Common myeloid progenitor, CD34-positive (primary cell): ENCODE results near the gene GPR146.
A peak's percentile ranks its signal among the peaks of the same experiment; 100 is the strongest.

Experiments
- CTCF ChIA-PET: fragments of 350-600 bp; sonication (Branson Sonifier 250); formaldehyde crosslinking; loops from one replicate; lab custom pipeline; 2021; ENCODE audit warnings: antibody characterized with exemption; lab: Charles Lee
- POLR2A ChIA-PET: fragments of 350-600 bp; sonication (Branson Sonifier 250); formaldehyde crosslinking; loops from one replicate; lab custom pipeline; 2021; ENCODE audit warnings: antibody characterized with exemption; lab: Charles Lee
- DNase-seq, 3 donors: peaks; one replicate each; pipeline versions ENCODE4 v3.0.0 to v3.0.0-alpha.2; 2013
- H3K27ac ChIP-seq, 2 experiments: 1 replicate in 1 of 2; 2 replicates in 1 of 2; pipeline ENCODE4 v1.7.0; 2013; ENCODE audit warnings: inconsistent platforms in 2 of 2, low read length in 2 of 2, mild to moderate bottlenecking in 2 of 2, low read depth in 1 of 2, moderate library complexity in 1 of 2; ENCODE audit not compliant: severe bottlenecking in 2 of 2, insufficient read depth in 1 of 2, poor library complexity in 1 of 2
- H3K27me3 ChIP-seq, 5 experiments: replicated peaks in 2 of 5; 1 replicate in 3 of 5; 2 replicates in 2 of 5; pipeline versions ENCODE4 v1.6.1 to v1.7.0; 2013; ENCODE audit warnings: low read length in 4 of 5, mild to moderate bottlenecking in 2 of 5, moderate library complexity in 2 of 5, inconsistent platforms in 1 of 5; ENCODE audit not compliant: insufficient read depth in 5 of 5, control insufficient read depth in 4 of 5
- H3K36me3 ChIP-seq, 4 experiments: 1 replicate in 2 of 4; 2 replicates in 2 of 4; pipeline versions ENCODE4 v1.6.1 to v1.7.0; 2013; ENCODE audit warnings: low read length in 3 of 4, control low read depth in 1 of 4, mild to moderate bottlenecking in 1 of 4; ENCODE audit not compliant: control insufficient read depth in 4 of 4, insufficient read depth in 4 of 4
- H3K4me1 ChIP-seq, 4 experiments: 1 replicate in 3 of 4; 2 replicates in 1 of 4; pipeline versions ENCODE4 v1.6.1 to v1.7.1; 2013; ENCODE audit warnings: low read length in 3 of 4, mild to moderate bottlenecking in 3 of 4, control low read depth in 1 of 4, inconsistent platforms in 1 of 4, moderate library complexity in 1 of 4; ENCODE audit not compliant: control insufficient read depth in 4 of 4, insufficient read depth in 4 of 4; ENCODE audit errors: control extremely low read depth in 1 of 4
- H3K4me3 ChIP-seq, 7 experiments: 1 replicate in 4 of 7; 2 replicates in 3 of 7; pipeline versions ENCODE4 v1.5.1 to v1.7.0; 2013; ENCODE audit warnings: mild to moderate bottlenecking in 7 of 7, low read length in 6 of 7, moderate library complexity in 6 of 7, inconsistent platforms in 2 of 7, low read depth in 2 of 7, control low read depth in 1 of 7; ENCODE audit not compliant: insufficient read depth in 4 of 7, control insufficient read depth in 1 of 7; ENCODE audit errors: extremely low read depth in 1 of 7
- H3K9me3 ChIP-seq, 5 experiments: 1 replicate in 4 of 5; 2 replicates in 1 of 5; pipeline versions ENCODE4 v1.6.1 to v1.7.1; 2013; ENCODE audit warnings: low read length in 4 of 5, mild to moderate bottlenecking in 2 of 5, inconsistent platforms in 1 of 5, low read depth in 1 of 5, moderate library complexity in 1 of 5; ENCODE audit not compliant: control insufficient read depth in 4 of 5, insufficient read depth in 2 of 5; ENCODE audit errors: control extremely low read depth in 1 of 5
- WGBS: methylation state at CpG from one replicate; pipeline ENCODE4 v1.1.5; 2013; ENCODE audit not compliant: insufficient coverage; 5-methylcytosine and 5-hydroxymethylcytosine counted together

GPR146 gene

GRCh38 chr7:1055956-1056784 lies 11.8 kb downstream of the GPR146 start:
- Histone ChIP-seq H3K9me3 (no peaks in the 10 kb centered on the region), H3K27me3 (no peaks in the 10 kb centered on the region), H3K36me3 (peaks cover 0 to 18% (median 13%) of the 10 kb centered on the region in 4 experiments), H3K27ac (peak overlapping the region in 1 of 2 experiments; percentile 70), H3K4me3 (peak overlapping the region; percentile 19 to 79 (median 69)), H3K4me1 (peaks cover 0 to 94% (median 90%) of the 10 kb centered on the region in 4 experiments)
- WGBS: 28% methylated on average over 26 of the region's 36 CpGs
- ChIA-PET POLR2A (interaction anchor here (1.0 to 2.8 kb wide), 3 partner anchors 9 to 14 kb away, joined by 4 to 15 read pairs (median 5); partner anchors contain the start of gene GPR146), CTCF (interaction anchor here (0.6 to 8.3 kb wide), 7 partner anchors 9 to 62 kb away, joined by 3 to 57 read pairs (median 7); partner anchors contain the start of gene GPR146)
- peak in 2 of 3 donors; percentile 72 to 80 for DNase-seq

DNA sequence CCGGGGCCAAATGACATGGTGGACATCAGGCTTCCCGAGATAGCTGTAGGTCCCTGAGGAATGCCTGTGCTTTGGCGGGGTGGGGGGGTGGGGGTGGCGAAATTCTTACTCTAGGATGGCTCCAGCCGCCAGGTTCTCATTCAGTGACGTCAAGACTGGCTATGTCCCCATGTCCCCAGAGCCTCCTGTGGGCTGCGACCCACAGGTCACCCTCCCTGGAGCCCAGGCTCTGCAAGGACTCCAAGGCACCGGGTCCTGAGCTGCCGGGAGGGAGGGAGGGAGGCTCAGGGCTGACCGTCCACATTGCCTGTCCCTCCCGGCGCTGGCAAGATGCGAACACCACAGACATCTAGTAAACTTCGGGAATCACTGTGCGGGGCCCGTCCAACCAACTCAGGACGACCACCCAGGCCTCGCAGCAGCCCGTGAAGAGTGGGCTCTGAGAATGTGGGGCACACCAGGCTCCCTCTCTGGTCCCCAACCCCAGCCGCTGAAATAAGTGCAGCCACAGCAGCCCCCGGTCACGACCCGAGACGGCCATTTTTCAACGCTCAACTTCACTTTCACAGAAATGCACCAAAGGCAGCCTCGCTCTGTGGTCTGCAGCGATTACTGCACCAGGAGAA lies 12.6 kb downstream of the GPR146 start:
- H3K27me3 ChIP-seq: no peaks in the 10 kb centered on the region
- CTCF ChIA-PET: interaction anchor here (3.2 to 8.3 kb wide), 4 partner anchors 8 to 63 kb away, joined by 23 to 57 read pairs (median 41); partner anchors contain the start of gene GPR146
- peaks cover 0 to 95% (median 93%) of the 10 kb centered on the region in 4 experiments for H3K4me1 ChIP-seq
- whole genome bisulfite sequencing: 92% methylated on average over 19 of the region's 27 CpGs
- no peak for DNase-seq
- H3K9me3 ChIP-seq: no peaks in the 10 kb centered on the region
- POLR2A ChIA-PET: interaction anchor here (2.8 kb wide), 1 partner anchor 12 kb away, joined by 15 read pairs; the partner anchor contains the start of gene GPR146
- H3K27ac ChIP-seq: no peak overlapping the region
- H3K36me3 ChIP-seq: peaks cover 0 to 18% (median 13%) of the 10 kb centered on the region in 4 experiments
- peak overlapping the region in 4 of 7 experiments; percentile 69 to 79 (median 70) for H3K4me3 ChIP-seq

DNA sequence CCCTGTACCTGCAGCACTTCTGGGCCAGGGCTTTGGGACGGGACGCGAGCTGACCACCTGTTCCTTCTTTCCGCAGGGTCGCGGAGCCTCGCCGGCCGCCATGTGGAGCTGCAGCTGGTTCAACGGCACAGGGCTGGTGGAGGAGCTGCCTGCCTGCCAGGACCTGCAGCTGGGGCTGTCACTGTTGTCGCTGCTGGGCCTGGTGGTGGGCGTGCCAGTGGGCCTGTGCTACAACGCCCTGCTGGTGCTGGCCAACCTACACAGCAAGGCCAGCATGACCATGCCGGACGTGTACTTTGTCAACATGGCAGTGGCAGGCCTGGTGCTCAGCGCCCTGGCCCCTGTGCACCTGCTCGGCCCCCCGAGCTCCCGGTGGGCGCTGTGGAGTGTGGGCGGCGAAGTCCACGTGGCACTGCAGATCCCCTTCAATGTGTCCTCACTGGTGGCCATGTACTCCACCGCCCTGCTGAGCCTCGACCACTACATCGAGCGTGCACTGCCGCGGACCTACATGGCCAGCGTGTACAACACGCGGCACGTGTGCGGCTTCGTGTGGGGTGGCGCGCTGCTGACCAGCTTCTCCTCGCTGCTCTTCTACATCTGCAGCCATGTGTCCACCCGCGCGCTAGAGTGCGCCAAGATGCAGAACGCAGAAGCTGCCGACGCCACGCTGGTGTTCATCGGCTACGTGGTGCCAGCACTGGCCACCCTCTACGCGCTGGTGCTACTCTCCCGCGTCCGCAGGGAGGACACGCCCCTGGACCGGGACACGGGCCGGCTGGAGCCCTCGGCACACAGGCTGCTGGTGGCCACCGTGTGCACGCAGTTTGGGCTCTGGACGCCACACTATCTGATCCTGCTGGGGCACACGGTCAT lies 13.3 kb downstream of the GPR146 start:
- POLR2A ChIA-PET: interaction anchor here (0.5 kb wide), 1 partner anchor 63 kb away, joined by 3 read pairs; no protein-coding TSS in a partner anchor
- Histone ChIP-seq H3K27ac (no peak overlapping the region), H3K4me1 (peaks cover 0 to 95% (median 92%) of the 10 kb centered on the region in 4 experiments), H3K4me3 (no peak overlapping the region), H3K36me3 (peaks cover 0 to 18% (median 13%) of the 10 kb centered on the region in 4 experiments), H3K27me3 (no peaks in the 10 kb centered on the region), H3K9me3 (no peaks in the 10 kb centered on the region)
- CTCF ChIA-PET: interaction anchor here (0.9 to 6.7 kb wide), 7 partner anchors 8 to 64 kb away, joined by 3 to 48 read pairs (median 10); partner anchors contain the start of gene GPR146
- DNase-seq: no peak
- 97% methylated on average over 54 of the region's 62 CpGs for WGBS

DNA sequence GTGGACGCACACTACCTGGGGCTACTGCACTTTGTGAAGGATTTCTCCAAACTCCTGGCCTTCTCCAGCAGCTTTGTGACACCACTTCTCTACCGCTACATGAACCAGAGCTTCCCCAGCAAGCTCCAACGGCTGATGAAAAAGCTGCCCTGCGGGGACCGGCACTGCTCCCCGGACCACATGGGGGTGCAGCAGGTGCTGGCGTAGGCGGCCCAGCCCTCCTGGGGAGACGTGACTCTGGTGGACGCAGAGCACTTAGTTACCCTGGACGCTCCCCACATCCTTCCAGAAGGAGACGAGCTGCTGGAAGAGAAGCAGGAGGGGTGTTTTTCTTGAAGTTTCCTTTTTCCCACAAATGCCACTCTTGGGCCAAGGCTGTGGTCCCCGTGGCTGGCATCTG lies 14.0 kb downstream of the GPR146 start:
- DNase-seq: no peak
- Histone ChIP-seq H3K27me3 (no peaks in the 10 kb centered on the region), H3K4me1 (peaks cover 0 to 92% (median 88%) of the 10 kb centered on the region in 4 experiments), H3K27ac (no peak overlapping the region), H3K9me3 (no peaks in the 10 kb centered on the region), H3K36me3 (peaks cover 0 to 18% (median 13%) of the 10 kb centered on the region in 4 experiments), H3K4me3 (peak overlapping the region in 1 of 7 experiments; percentile 2)
- POLR2A ChIA-PET: interaction anchor here (0.5 kb wide), 1 partner anchor 62 kb away, joined by 3 read pairs; no protein-coding TSS in a partner anchor
- CTCF ChIA-PET: interaction anchor here (0.9 to 6.7 kb wide), 7 partner anchors 7 to 81 kb away, joined by 3 to 48 read pairs (median 7); partner anchors contain the start of gene GPR146
- WGBS: 83% methylated on average over 10 of the region's 13 CpGs

- Histone ChIP-seq H3K27me3 (no peaks in the 10 kb centered on the region), H3K4me1 (peaks cover 0 to 87% (median 85%) of the 10 kb centered on the region in 4 experiments), H3K27ac (no peak overlapping the region), H3K36me3 (peaks cover 0 to 18% (median 13%) of the 10 kb centered on the region in 4 experiments), H3K9me3 (no peaks in the 10 kb centered on the region), H3K4me3 (no peak overlapping the region)
- ChIA-PET POLR2A (no interaction called here), CTCF (interaction anchor here (0.6 to 5.0 kb wide), 8 partner anchors 8 to 452 kb away, joined by 3 to 48 read pairs (median 6); partner anchors contain the start of gene GPR146)
- peak in 2 of 3 donors; percentile 37 to 68 for DNase-seq
- WGBS: 74% methylated on average over 8 of the region's 10 CpGs
These were observed 14.5 kb downstream of the GPR146 start for GRCh38 chr7:1058821-1059199.
